IMR-90 (cell line): ENCODE data around the gene OMG. TPM values are rescaled to one million over a fixed set of nuclear protein-coding genes. Genes with fewer than 3 reads are reported as not detected.

ENCODE experiments used
- ATAC-seq: fragments of 200-7000 bp; cut with Tn5 transposase; 2 replicates; pipeline ENCODE4 v1.9.1; 2020; ENCODE audit warnings: low read depth, mild to moderate bottlenecking, moderate library complexity
- BruUV-seq: library from RNA; stranded (reverse); fragments of 400-500 nt; replicated peaks from 2 replicates; lab custom pipeline; 2021; lab: Mats Ljungman, UMichigan
- CTCF ChIA-PET: fragments of 300-600 bp; formaldehyde crosslinking; extraction: SDS; loops from one replicate; lab custom pipeline; 2021; ENCODE audit warnings: antibody characterized with exemption; lab: Yijun Ruan, JAX
- POLR2A ChIA-PET: fragments of 300-600 bp; sonication (Branson Sonifier 250); formaldehyde crosslinking; loops from one replicate; lab custom pipeline; 2022; ENCODE audit warnings: antibody characterized with exemption; ENCODE audit not compliant: unreplicated experiment; lab: Charles Lee
- DNase-seq: peaks from one replicate; pipeline ENCODE4 v3.0.0; 2013
- H2AFZ ChIP-seq: replicated peaks from 2 replicates; pipeline ENCODE3; 2013; ENCODE audit warnings: low read length, mild to moderate bottlenecking; ENCODE audit not compliant: poor library complexity
- H2AK5ac ChIP-seq: 2 replicates; pipeline ENCODE4 v1.6.1; 2013; ENCODE audit warnings: low read depth, low read length, inconsistent platforms
- H2AK9ac ChIP-seq: replicated peaks from 2 replicates; pipeline ENCODE3; 2013; ENCODE audit warnings: mild to moderate bottlenecking, low read depth, low read length, moderate library complexity; ENCODE audit not compliant: poor library complexity
- H2BK120ac ChIP-seq: 2 replicates; pipeline ENCODE4 v1.6.1; 2013; ENCODE audit warnings: low read depth, low read length, inconsistent platforms
- H2BK15ac ChIP-seq: 3 replicates; pipeline ENCODE4 v1.6.1; 2013; ENCODE audit warnings: low read depth, low read length, inconsistent platforms
- H2BK20ac ChIP-seq: 2 replicates; pipeline ENCODE4 v1.6.1; 2013; ENCODE audit warnings: low read depth, mild to moderate bottlenecking, inconsistent platforms, low read length, moderate library complexity
- H2BK5ac ChIP-seq: 2 replicates; pipeline ENCODE4 v1.6.1; 2013; ENCODE audit warnings: mild to moderate bottlenecking, low read depth, low read length, inconsistent platforms; ENCODE audit not compliant: poor library complexity, severe bottlenecking
- H3K14ac ChIP-seq: replicated peaks from 2 replicates; pipeline ENCODE4 v1.6.1; 2013; ENCODE audit warnings: low read depth, low read length, inconsistent platforms
- H3K18ac ChIP-seq: 2 replicates; pipeline ENCODE4 v1.6.1; 2013; ENCODE audit warnings: low read depth, low read length, control low read depth
- H3K23ac ChIP-seq: 2 replicates; pipeline ENCODE4 v1.6.1; 2013; ENCODE audit warnings: low read depth, low read length, inconsistent platforms
- H3K27ac ChIP-seq: 2 replicates; pipeline ENCODE4 v1.5.1; 2013; ENCODE audit warnings: mild to moderate bottlenecking, control low read depth, low read length; ENCODE audit not compliant: insufficient read depth
- H3K27me3 ChIP-seq: 2 replicates; pipeline ENCODE4 v1.6.1; 2013; ENCODE audit warnings: low read length; ENCODE audit not compliant: control insufficient read depth, insufficient read depth
- H3K36me3 ChIP-seq: 2 replicates; pipeline ENCODE4 v1.6.1; 2013; ENCODE audit warnings: low read length, mixed read lengths; ENCODE audit not compliant: control insufficient read depth, insufficient read depth
- H3K4ac ChIP-seq: 2 replicates; pipeline ENCODE4 v1.6.1; 2013; ENCODE audit warnings: low read depth, low read length, inconsistent platforms
- H3K4me1 ChIP-seq: 2 replicates; pipeline ENCODE4 v1.6.1; 2013; ENCODE audit warnings: low read length, mixed read lengths; ENCODE audit not compliant: control insufficient read depth, insufficient read depth
- H3K4me2 ChIP-seq: 2 replicates; pipeline ENCODE4 v1.6.1; 2013; ENCODE audit warnings: low read depth, mild to moderate bottlenecking, control low read depth, low read length, moderate library complexity
- H3K4me3 ChIP-seq: 2 replicates; pipeline ENCODE4 v1.5.1; 2013; ENCODE audit warnings: low read depth, mild to moderate bottlenecking, control low read depth, low read length, moderate library complexity; ENCODE audit not compliant: insufficient read depth
- H3K56ac ChIP-seq: 2 replicates; pipeline ENCODE4 v1.6.1; 2013; ENCODE audit warnings: low read length, inconsistent platforms; ENCODE audit not compliant: insufficient read depth; ENCODE audit errors: extremely low read depth
- H3K79me1 ChIP-seq, 2 experiments: 2 replicates each; pipeline ENCODE4 v1.6.1; 2013; ENCODE audit warnings: low read length in 2 of 2, inconsistent platforms in 1 of 2, low read depth in 1 of 2
- H3K9ac ChIP-seq: 2 replicates; pipeline ENCODE4 v1.6.1; 2013; ENCODE audit warnings: low read depth, low read length, control low read depth
- H3K9me1 ChIP-seq: 2 replicates; pipeline ENCODE4 v1.6.1; 2013; ENCODE audit warnings: low read length, inconsistent platforms; ENCODE audit not compliant: insufficient read depth
- H3K9me3 ChIP-seq: 2 replicates; pipeline ENCODE4 v1.6.1; 2013; ENCODE audit warnings: low read length; ENCODE audit not compliant: control insufficient read depth, insufficient read depth
- H4K20me1 ChIP-seq: 2 replicates; pipeline ENCODE4 v1.6.1; 2013; ENCODE audit warnings: low read length, inconsistent platforms; ENCODE audit not compliant: insufficient read depth
- H4K5ac ChIP-seq: 2 replicates; pipeline ENCODE4 v1.6.1; 2013; ENCODE audit warnings: mild to moderate bottlenecking, low read depth, low read length, control low read depth
- H4K8ac ChIP-seq, 2 experiments: 2 replicates each; pipeline ENCODE4 v1.6.1; 2013; ENCODE audit warnings: low read depth in 2 of 2, low read length in 2 of 2, control low read depth in 1 of 2, inconsistent platforms in 1 of 2
- H4K91ac ChIP-seq: 2 replicates; pipeline ENCODE4 v1.6.1; 2013; ENCODE audit warnings: low read depth, low read length, inconsistent platforms; ENCODE audit not compliant: insufficient read depth
- BHLHE40 ChIP-seq: fragments of 150-350 bp; IDR thresholded peaks from 2 replicates; pipeline ENCODE4 v1.6.1; 2016; ENCODE audit warnings: mild to moderate bottlenecking, low read depth, low read length
- CEBPB ChIP-seq: IDR thresholded peaks from 2 replicates; pipeline ENCODE4 v1.6.1; 2012; ENCODE audit warnings: low read depth, low read length, improper control_type of control experiment
- MXI1 ChIP-seq: IDR thresholded peaks from 2 replicates; pipeline ENCODE4 v1.6.1; 2012; ENCODE audit warnings: low read depth, mild to moderate bottlenecking, low read length, moderate library complexity, borderline replicate concordance
- WGBS, 2 experiments: methylation state at CpG; one replicate each; pipeline versions ENCODE4 v1.1.5 to v1.1.7; 2013; ENCODE audit warnings: missing lambda C conversion rate in 2 of 2; ENCODE audit not compliant: insufficient read length in 1 of 2; ENCODE audit errors: extremely low coverage in 2 of 2; 5-methylcytosine and 5-hydroxymethylcytosine counted together
- dilution Hi-C: fragments of 300-500 bp; cut with HindIII; formaldehyde crosslinking; loops from one replicate; pipeline ENCODE4 v1.14.3; 2018; ENCODE audit warnings: low sequenced_read_pairs; ENCODE audit not compliant: unreplicated experiment
- in situ Hi-C: fragments of 300-500 bp; cut with MboI; formaldehyde crosslinking; loops from 3 replicates; pipeline ENCODE4 v1.14.3; 2019; ENCODE audit warnings: low sequenced_read_pairs, inconsistent platforms, mixed read lengths
- intact Hi-C: fragments of 100-400 bp; cut with micrococcal nuclease; formaldehyde crosslinking; loops from 2 replicates; pipeline ENCODE4 v1.10.0; 2022
- polyA plus RNA-seq, 3 experiments: library from polyadenylated mRNA; depleted of rRNA; stranded (reverse); fragments of >200 nt; gene quantifications; 2 replicates each; pipeline ENCODE4 v1.2.3, GENCODE V29; 2012; ENCODE audit warnings: low replicate concordance in 1 of 3
- total RNA-seq: library from RNA; depleted of rRNA; stranded (reverse); fragments of >200 nt; gene quantifications from 2 replicates; pipeline ENCODE4 v1.2.3, GENCODE V29; 2012
- TF ChIP-seq, protein P1 (sequence below): fragments of 150-350 bp; IDR thresholded peaks from 2 replicates; pipeline ENCODE4 v1.6.1; 2017; ENCODE audit warnings: mild to moderate bottlenecking, antibody characterized with exemption, low read length, low read depth

Gene OMG
- total and polyA plus RNA-seq, 2 of the 4 experiments (the other 2 are of a cell fraction): 0.18 TPM; not detected in 1

DNA sequence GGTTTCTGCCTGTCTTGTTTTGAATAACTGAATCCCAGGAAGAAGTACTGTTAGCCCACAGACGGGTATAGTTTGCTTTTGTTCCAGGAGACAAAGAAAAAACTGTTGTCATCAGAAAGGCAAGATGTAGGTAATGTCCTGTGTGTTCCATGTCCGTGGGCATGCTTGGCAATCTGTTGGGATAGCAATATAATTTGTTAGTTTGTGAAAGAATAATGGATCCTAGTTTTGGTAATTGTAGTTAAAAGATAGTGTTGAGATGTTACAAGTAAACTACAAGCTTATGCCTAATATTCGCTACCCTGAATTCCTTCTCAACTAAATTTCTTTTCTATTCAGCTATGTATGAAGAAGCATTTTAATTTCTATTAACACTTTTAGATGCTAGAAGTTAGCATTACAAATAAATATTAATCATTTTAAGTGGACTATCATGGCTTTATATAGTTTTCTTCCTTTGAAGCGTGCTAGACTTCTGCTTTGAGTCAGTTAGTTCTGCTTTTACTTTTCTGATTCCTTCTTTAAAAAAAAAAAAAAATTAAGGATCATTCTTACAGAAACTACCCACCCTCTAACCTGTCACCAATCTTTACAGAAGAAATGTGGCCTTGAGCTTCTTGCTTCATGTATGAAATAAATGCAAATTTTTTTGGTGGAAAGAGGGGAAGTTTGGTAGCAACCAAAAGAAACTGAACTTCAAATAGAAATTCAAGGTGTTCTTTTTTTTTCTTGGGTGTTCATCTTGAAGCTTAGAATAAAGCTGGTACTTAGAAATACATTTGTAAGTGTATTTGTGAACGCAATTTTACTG lies 22.0 kb upstream of the OMG start (continued):
- TF ChIP-seq, protein P1, sequence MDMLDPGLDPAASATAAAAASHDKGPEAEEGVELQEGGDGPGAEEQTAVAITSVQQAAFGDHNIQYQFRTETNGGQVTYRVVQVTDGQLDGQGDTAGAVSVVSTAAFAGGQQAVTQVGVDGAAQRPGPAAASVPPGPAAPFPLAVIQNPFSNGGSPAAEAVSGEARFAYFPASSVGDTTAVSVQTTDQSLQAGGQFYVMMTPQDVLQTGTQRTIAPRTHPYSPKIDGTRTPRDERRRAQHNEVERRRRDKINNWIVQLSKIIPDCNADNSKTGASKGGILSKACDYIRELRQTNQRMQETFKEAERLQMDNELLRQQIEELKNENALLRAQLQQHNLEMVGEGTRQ: no peak

DNA sequence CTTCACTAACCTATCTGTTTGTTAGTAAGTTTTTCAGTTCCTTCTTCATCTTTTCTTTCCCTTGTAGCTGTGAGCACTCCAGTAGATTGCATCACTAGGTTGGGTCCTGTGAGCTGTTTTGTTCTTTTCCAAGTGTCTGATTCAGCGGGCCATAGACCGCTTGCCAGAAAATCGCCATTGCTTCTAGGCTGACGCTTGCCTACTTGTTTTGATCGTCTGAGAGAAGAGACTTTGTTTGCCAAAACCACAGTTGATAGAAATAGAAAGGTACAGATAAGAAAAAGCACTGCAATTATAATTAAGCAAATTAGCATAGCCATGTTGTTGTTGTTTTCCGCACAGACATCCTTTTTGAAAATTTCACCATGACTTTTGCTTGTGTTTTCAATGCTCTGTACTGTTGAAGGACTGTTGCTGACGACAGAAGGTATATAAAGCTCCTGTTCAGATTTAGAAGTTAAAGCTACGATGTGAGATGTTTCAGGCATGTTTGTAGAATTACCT lies 21.3 kb upstream of the OMG start:
- intact Hi-C loops (no loop called here), in situ Hi-C loops (no loop called here), dilution Hi-C loops (no loop called here)
- H2BK120ac ChIP-seq: peak overlapping the region; percentile 16; the same call in 1 of the 2 replicates
- no peak overlapping the region; the same call in 1 of the 2 replicates for H3K4me2 ChIP-seq
- H3K23ac ChIP-seq: no peak overlapping the region
- H2AFZ ChIP-seq: no peak overlapping the region
- DNase-seq: peak; percentile 85
- H2AK9ac ChIP-seq: no peak overlapping the region
- no peaks in the 10 kb centered on the region; the same call in 1 of the 2 replicates for H4K20me1 ChIP-seq
- BruUV-seq: no TSS peak
- no peak overlapping the region for H4K91ac ChIP-seq
- CTCF ChIA-PET: interaction anchor here (0.6 kb wide), 1 partner anchor 50 kb away, joined by 3 read pairs; no protein-coding TSS in a partner anchor
- no peak overlapping the region for H2BK5ac ChIP-seq
- H3K79me1 ChIP-seq: peaks cover 8 to 36% of the 10 kb centered on the region in 2 experiments; a peak in 3 of 4 replicates
- H4K5ac ChIP-seq: no peak overlapping the region
- no peaks in the 10 kb centered on the region for H3K27me3 ChIP-seq
- H3K4ac ChIP-seq: peak overlapping the region; percentile 49; the same call in 1 of the 2 replicates
- no peak overlapping the region for H2AK5ac ChIP-seq
- POLR2A ChIA-PET: no interaction called here
- peaks cover 6% of the 10 kb centered on the region for H3K4me1 ChIP-seq
- 0 out of 3 replicates have a peak overlapping the region, but pooled peaks have one; percentile 14 for H2BK15ac ChIP-seq
- H3K18ac ChIP-seq: no peak overlapping the region
- no peak overlapping the region; the same call in 1 of the 2 replicates for H3K14ac ChIP-seq
- TF ChIP-seq BHLHE40: no peak
- TF ChIP-seq MXI1: no peak
- peak; percentile 93 for TF ChIP-seq CEBPB
- H3K9me1 ChIP-seq: no peaks in the 10 kb centered on the region
- no peaks in the 10 kb centered on the region for H3K36me3 ChIP-seq
- H2BK20ac ChIP-seq: no peak overlapping the region
- H4K8ac ChIP-seq: peak overlapping the region in 1 of 2 experiments; percentile 40; a peak in 1 of 4 replicates
- H3K9ac ChIP-seq: no peak overlapping the region
- no peak overlapping the region for H3K4me3 ChIP-seq
- peak; percentile 74 for ATAC-seq
- no peak overlapping the region for H3K56ac ChIP-seq
- no peaks in the 10 kb centered on the region for H3K9me3 ChIP-seq
- 43% methylated on average over 5 of the region's 8 CpGs; no CpG with 5 or more reads in 1 of the 2 experiments for WGBS, 2 experiments
- H3K27ac ChIP-seq: no peak overlapping the region
